ENCODE data around the gene SLC26A11.

GRCh38 chr17:80289616-80290015 is 69.4 kb downstream of the SLC26A11 start:
- TF ChIP-seq CTCF (IDR thresholded peaks at IDR 0.05) (no peak), POLR2A (IDR thresholded peaks at IDR 0.05) (no peak)
